K562 (cell line): ENCODE measurements around the gene FUZ. TPM values are rescaled to one million over a fixed set of nuclear protein-coding genes. Genes with fewer than 3 reads are reported as not detected.

Experiments
- ARID1B ChIP-seq: fragments of 450-650 bp; IDR thresholded peaks from 2 replicates; pipeline ENCODE4 v1.6.1; 2016; ENCODE audit warnings: antibody characterized with exemption, mild to moderate bottlenecking, inconsistent platforms
- CREB1 ChIP-seq, 2 experiments: sonication (generic) in 1 of 2; formaldehyde crosslinking in 1 of 2; IDR thresholded peaks; 2 replicates each; pipeline versions ENCODE4 v1.6.1 to v1.8.0; 2012 to 2022; ENCODE audit warnings: inconsistent platforms in 1 of 2, mild to moderate bottlenecking in 1 of 2, missing genetic modification reagents in 1 of 2, moderate library complexity in 1 of 2
- EHMT2 ChIP-seq: fragments of 450-650 bp; IDR thresholded peaks from 2 replicates; pipeline ENCODE4 v1.6.1; 2018; ENCODE audit warnings: antibody characterized with exemption
- LEF1 ChIP-seq: fragments of 450-650 bp; IDR thresholded peaks from 2 replicates; pipeline ENCODE4 v1.6.1; 2016; ENCODE audit warnings: mild to moderate bottlenecking
- MCM3 ChIP-seq: fragments of 450-650 bp; IDR thresholded peaks from 2 replicates; pipeline ENCODE4 v1.6.1; 2016
- SMARCA4 ChIP-seq: fragments of 450-650 bp; IDR thresholded peaks from 2 replicates; pipeline ENCODE4 v1.6.1; 2016
- SRF ChIP-seq, 2 experiments: fragments of 250-450, 450-650 bp in 1 of 2; sonication (Bioruptor Pico) in 1 of 2; sonication (generic) in 1 of 2; formaldehyde crosslinking; IDR thresholded peaks; 2 replicates each; pipeline versions ENCODE4 v1.5.0 to v1.5.1; 2020 to 2022; ENCODE audit warnings: mild to moderate bottlenecking in 1 of 2, missing genetic modification reagents in 1 of 2
- STAT5B ChIP-seq: fragments of 250-450 bp; sonication (Bioruptor Pico); IDR thresholded peaks from 2 replicates; pipeline ENCODE4 v1.8.0; 2021; ENCODE audit warnings: mild to moderate bottlenecking, inconsistent platforms
- TEAD4 ChIP-seq, 2 experiments: sonication (generic) in 1 of 2; formaldehyde crosslinking in 1 of 2; IDR thresholded peaks; 2 replicates each; pipeline versions ENCODE4 v1.6.1 to v1.8.0; 2012 to 2022; ENCODE audit warnings: borderline replicate concordance in 1 of 2, inconsistent platforms in 1 of 2, low read length in 1 of 2, mild to moderate bottlenecking in 1 of 2, missing genetic modification reagents in 1 of 2
- USF1 ChIP-seq: sonication (generic); formaldehyde crosslinking; IDR thresholded peaks from 2 replicates; pipeline ENCODE4 v1.9.0; 2022; ENCODE audit warnings: mild to moderate bottlenecking, missing genetic modification reagents
- ZBTB34 ChIP-seq: fragments of 250-450 bp; sonication (Bioruptor Pico); IDR thresholded peaks from 2 replicates; pipeline ENCODE4 v1.8.0; 2021; ENCODE audit warnings: mild to moderate bottlenecking, moderate library complexity
- ZNF184 ChIP-seq: sonication (generic); formaldehyde crosslinking; IDR thresholded peaks from 2 replicates; pipeline ENCODE4 v1.5.0; 2020; ENCODE audit warnings: missing genetic modification reagents
- ZNF23 ChIP-seq: fragments of 250-450 bp; sonication (Bioruptor Pico); IDR thresholded peaks from 2 replicates; pipeline ENCODE4 v1.4.0; 2020; ENCODE audit warnings: mild to moderate bottlenecking
- ZNF507 ChIP-seq: conservative IDR thresholded peaks from 2 replicates; pipeline ENCODE4 v1.6.1; 2017; ENCODE audit warnings: missing genetic modification characterization, missing compliant biosample characterization
- ZNF766 ChIP-seq: fragments of 200-800 bp; sonication (Bioruptor generic); conservative IDR thresholded peaks from 2 replicates; pipeline ENCODE4 v1.6.1; 2016; ENCODE audit warnings: missing genetic modification characterization, missing compliant biosample characterization
- polyA plus RNA-seq, 8 experiments: library from polyadenylated mRNA; depleted of rRNA in 4 of 8; stranded (reverse) in 5 of 8; unstranded in 3 of 8; fragments of >200 nt; fragmentation: Nextera tagmentation in 2 of 8; fragmentation: Illumina TruSeq in 1 of 8; extraction: Ambion mirVana in 2 of 8; extraction: Trizol in 1 of 8; gene quantifications; 2 replicates each; pipeline versions ENCODE4 v1.2.1 to v1.2.3, GENCODE V29; 2011 to 2014; ENCODE audit warnings: inconsistent platforms in 1 of 8, missing spikeins in 1 of 8
- total RNA-seq, 7 experiments: library from RNA; depleted of rRNA in 6 of 7; stranded (reverse); fragments of >200 nt in 6 of 7; fragmentation: Illumina TruSeq in 2 of 7; extraction: Trizol in 2 of 7; gene quantifications; 2 replicates each; pipeline versions ENCODE4 v1.2.1 to v1.2.3, GENCODE V29; 2011 to 2021; ENCODE audit warnings: low replicate concordance in 1 of 7
- TF ChIP-seq, protein P1 (sequence below): fragments of 250-450 bp; sonication (Bioruptor Pico); IDR thresholded peaks from 2 replicates; pipeline ENCODE4 v1.4.0; 2020
- TF ChIP-seq, protein P2 (sequence below): sonication (generic); formaldehyde crosslinking; IDR thresholded peaks from 2 replicates; pipeline ENCODE4 v1.8.1; 2023; ENCODE audit warnings: mild to moderate bottlenecking, missing genetic modification reagents
- TF ChIP-seq, protein P3 (sequence below): IDR thresholded peaks from 2 replicates; pipeline ENCODE4 v1.6.1; 2014; ENCODE audit warnings: antibody characterized with exemption

The FUZ gene
- total and polyA plus RNA-seq, 9 of the 15 experiments (the other 6 are each of a cell fraction or from before 2014, with no cell fraction given) = 0.17 to 7.6 (median 3.6) TPM; not detected in 1

DNA sequence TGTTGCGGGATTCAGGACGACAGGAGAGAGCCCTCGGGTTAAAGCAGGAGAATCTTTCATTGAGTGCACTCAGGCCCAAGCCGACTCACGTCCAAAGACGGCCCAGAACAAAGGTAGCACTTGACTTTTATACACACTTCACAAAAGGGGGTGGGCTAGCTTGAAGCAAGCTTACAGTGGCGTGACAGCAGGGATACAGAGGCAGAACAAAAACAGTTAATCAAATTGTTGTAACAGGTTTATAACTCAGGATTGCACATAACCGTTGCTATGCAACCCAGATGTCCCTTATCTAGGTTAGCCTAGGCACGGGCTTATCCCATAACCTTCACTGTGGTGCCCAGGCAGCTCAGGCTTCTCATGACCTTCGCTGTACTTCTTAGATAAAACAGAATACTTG, 7.0 kb upstream of the FUZ start (continued):
- TF ChIP-seq ZNF766 (CRISPR knock-in tag) (no peak), SMARCA4 (peak; percentile 53; the same call in 1 of the 2 replicates), USF1 (no peak), STAT5B (CRISPR knock-in tag) (no peak), ZNF23 (no peak), ARID1B (peak; percentile 53; the same call in 1 of the 2 replicates), CREB1 (IDR thresholded peaks at IDR 0.05) (no peak), CREB1 (CRISPR knock-in tag; IDR thresholded peaks at IDR 0.05) (no peak), ZBTB34 (CRISPR knock-in tag) (no peak), LEF1 (no peak), ZNF184 (no peak), SRF (CRISPR knock-in tag; IDR thresholded peaks at IDR 0.05) (no peak), ZNF507 (tag) (no peak), TEAD4 (IDR thresholded peaks at IDR 0.05; ENCODE audit: low read length) (peak; percentile 52; the same call in 1 of the 2 replicates), TEAD4 (CRISPR knock-in tag; IDR thresholded peaks at IDR 0.05; ENCODE audit: borderline replicate concordance) (no peak), MCM3 (no peak), EHMT2 (no peak)
- TF ChIP-seq, protein P1, sequence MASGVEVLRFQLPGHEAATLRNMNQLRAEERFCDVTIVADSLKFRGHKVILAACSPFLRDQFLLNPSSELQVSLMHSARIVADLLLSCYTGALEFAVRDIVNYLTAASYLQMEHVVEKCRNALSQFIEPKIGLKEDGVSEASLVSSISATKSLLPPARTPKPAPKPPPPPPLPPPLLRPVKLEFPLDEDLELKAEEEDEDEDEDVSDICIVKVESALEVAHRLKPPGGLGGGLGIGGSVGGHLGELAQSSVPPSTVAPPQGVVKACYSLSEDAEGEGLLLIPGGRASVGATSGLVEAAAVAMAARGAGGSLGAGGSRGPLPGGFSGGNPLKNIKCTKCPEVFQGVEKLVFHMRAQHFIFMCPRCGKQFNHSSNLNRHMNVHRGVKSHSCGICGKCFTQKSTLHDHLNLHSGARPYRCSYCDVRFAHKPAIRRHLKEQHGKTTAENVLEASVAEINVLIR (CRISPR knock-in tag) = no peak
- TF ChIP-seq, protein P2, sequence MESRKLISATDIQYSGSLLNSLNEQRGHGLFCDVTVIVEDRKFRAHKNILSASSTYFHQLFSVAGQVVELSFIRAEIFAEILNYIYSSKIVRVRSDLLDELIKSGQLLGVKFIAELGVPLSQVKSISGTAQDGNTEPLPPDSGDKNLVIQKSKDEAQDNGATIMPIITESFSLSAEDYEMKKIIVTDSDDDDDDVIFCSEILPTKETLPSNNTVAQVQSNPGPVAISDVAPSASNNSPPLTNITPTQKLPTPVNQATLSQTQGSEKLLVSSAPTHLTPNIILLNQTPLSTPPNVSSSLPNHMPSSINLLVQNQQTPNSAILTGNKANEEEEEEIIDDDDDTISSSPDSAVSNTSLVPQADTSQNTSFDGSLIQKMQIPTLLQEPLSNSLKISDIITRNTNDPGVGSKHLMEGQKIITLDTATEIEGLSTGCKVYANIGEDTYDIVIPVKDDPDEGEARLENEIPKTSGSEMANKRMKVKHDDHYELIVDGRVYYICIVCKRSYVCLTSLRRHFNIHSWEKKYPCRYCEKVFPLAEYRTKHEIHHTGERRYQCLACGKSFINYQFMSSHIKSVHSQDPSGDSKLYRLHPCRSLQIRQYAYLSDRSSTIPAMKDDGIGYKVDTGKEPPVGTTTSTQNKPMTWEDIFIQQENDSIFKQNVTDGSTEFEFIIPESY (CRISPR knock-in tag) = no peak
- TF ChIP-seq, protein P3, sequence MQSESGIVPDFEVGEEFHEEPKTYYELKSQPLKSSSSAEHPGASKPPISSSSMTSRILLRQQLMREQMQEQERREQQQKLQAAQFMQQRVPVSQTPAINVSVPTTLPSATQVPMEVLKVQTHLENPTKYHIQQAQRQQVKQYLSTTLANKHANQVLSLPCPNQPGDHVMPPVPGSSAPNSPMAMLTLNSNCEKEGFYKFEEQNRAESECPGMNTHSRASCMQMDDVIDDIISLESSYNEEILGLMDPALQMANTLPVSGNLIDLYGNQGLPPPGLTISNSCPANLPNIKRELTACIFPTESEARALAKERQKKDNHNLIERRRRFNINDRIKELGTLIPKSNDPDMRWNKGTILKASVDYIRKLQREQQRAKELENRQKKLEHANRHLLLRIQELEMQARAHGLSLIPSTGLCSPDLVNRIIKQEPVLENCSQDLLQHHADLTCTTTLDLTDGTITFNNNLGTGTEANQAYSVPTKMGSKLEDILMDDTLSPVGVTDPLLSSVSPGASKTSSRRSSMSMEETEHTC = no peak
